Muscle of leg (tissue), 11 donors: ENCODE data around the gene FBXW10. TPM values are rescaled to one million over a fixed set of nuclear protein-coding genes. Genes with fewer than 3 reads are reported as not detected.
"Not testable (repeated sequence)": the region's sequence is repeated elsewhere in the genome, so short reads cannot be mapped to it uniquely, and the experiment has no call there.

ENCODE experiments used
- DNase-seq: peaks from one replicate; pipeline ENCODE4 v3.0.0; 2013
- H3K27ac ChIP-seq: one replicate; pipeline ENCODE4 v1.5.1; 2013; ENCODE audit warnings: mild to moderate bottlenecking, low read length, control low read depth
- H3K27me3 ChIP-seq: one replicate; pipeline ENCODE4 v1.6.1; 2013; ENCODE audit warnings: low read length; ENCODE audit not compliant: control insufficient read depth, insufficient read depth
- H3K36me3 ChIP-seq: one replicate; pipeline ENCODE4 v1.6.1; 2013; ENCODE audit warnings: low read length; ENCODE audit not compliant: control insufficient read depth, insufficient read depth
- H3K4me1 ChIP-seq: one replicate; pipeline ENCODE4 v1.6.1; 2013; ENCODE audit warnings: low read length; ENCODE audit not compliant: control insufficient read depth, insufficient read depth
- H3K4me3 ChIP-seq: one replicate; pipeline ENCODE4 v1.5.1; 2013; ENCODE audit warnings: low read length, control low read depth
- H3K9me3 ChIP-seq: replicated peaks from 2 replicates; pipeline ENCODE4 v1.6.1; 2013; ENCODE audit warnings: low read depth, low read length; ENCODE audit not compliant: control insufficient read depth
- WGBS: methylation state at CpG from one replicate; pipeline ENCODE4 v1.1.5; 2013; ENCODE audit warnings: missing lambda C conversion rate; ENCODE audit not compliant: insufficient coverage; 5-methylcytosine and 5-hydroxymethylcytosine counted together
- polyA plus RNA-seq, 8 donors: library from polyadenylated mRNA; unstranded; fragments of 120-200 nt; gene quantifications; one replicate each; pipeline versions ENCODE4 v1.2.1 to v1.2.3, GENCODE V29; 2013; ENCODE audit warnings: inconsistent platforms in 1 of 8, low replicate concordance in 1 of 8; ENCODE audit not compliant: insufficient read length in 8 of 8, insufficient read depth in 1 of 8
- total RNA-seq: library from RNA; stranded (reverse); fragments of 120-200 nt; gene quantifications from one replicate; pipeline ENCODE4 v1.2.4, GENCODE V29; 2013

FBXW10 gene
- total and polyA plus RNA-seq, 9 donors: 0.09 to 0.44 (median 0.13) TPM; not detected in 2

- not testable (repeated sequence) for H3K27ac ChIP-seq, H3K27me3 ChIP-seq, H3K9me3 ChIP-seq, H3K4me3 ChIP-seq, H3K4me1 ChIP-seq, DNase-seq, H3K36me3 ChIP-seq
- no CpG with 5 or more reads among the region's 12 CpGs for WGBS
Observed at GRCh38 chr17:18721775-18722547, 21.9 kb upstream of the FBXW10 start.

- H3K4me3 ChIP-seq, DNase-seq, H3K36me3 ChIP-seq, H3K27ac ChIP-seq, H3K27me3 ChIP-seq, H3K9me3 ChIP-seq, H3K4me1 ChIP-seq: not testable (repeated sequence)
- WGBS: 89% methylated on average over 2 of the region's 5 CpGs
Observed at GRCh38 chr17:18722612-18723011, 21.2 kb upstream of the FBXW10 start.

GRCh38 chr17:18723509-18723908 is 20.3 kb upstream of the FBXW10 start:
- DNase-seq, H3K9me3 ChIP-seq, H3K4me1 ChIP-seq, H3K27me3 ChIP-seq, H3K4me3 ChIP-seq, H3K27ac ChIP-seq, H3K36me3 ChIP-seq: not testable (repeated sequence)
- no CpG with 5 or more reads among the region's 1 CpG for WGBS

- not testable (repeated sequence) for H3K4me3 ChIP-seq, H3K27ac ChIP-seq, H3K27me3 ChIP-seq, H3K36me3 ChIP-seq, DNase-seq, H3K9me3 ChIP-seq, H3K4me1 ChIP-seq
- WGBS: no CpG with 5 or more reads among the region's 1 CpG
Observed at GRCh38 chr17:18732438-18732837, 11.4 kb upstream of the FBXW10 start.

- H3K27ac ChIP-seq, H3K36me3 ChIP-seq, DNase-seq, H3K27me3 ChIP-seq, H3K4me1 ChIP-seq, H3K9me3 ChIP-seq, H3K4me3 ChIP-seq: not testable (repeated sequence)
- WGBS: 67% methylated on average over 3 of the region's 4 CpGs
Observed at GRCh38 chr17:18733350-18733749, 10.5 kb upstream of the FBXW10 start.

- H3K27me3 ChIP-seq, H3K4me1 ChIP-seq, H3K36me3 ChIP-seq, H3K4me3 ChIP-seq, H3K9me3 ChIP-seq, H3K27ac ChIP-seq: not testable (repeated sequence)
- peak; percentile 22 for DNase-seq
- WGBS: 53% methylated on average over 3 of the region's 7 CpGs
Observed at GRCh38 chr17:18739616-18740391, 4.0 kb upstream of the FBXW10 start.

GRCh38 chr17:18741228-18741627 is 2.6 kb upstream of the FBXW10 start:
- no CpG with 5 or more reads among the region's 6 CpGs for WGBS
- not testable (repeated sequence) for H3K4me3 ChIP-seq, DNase-seq, H3K4me1 ChIP-seq, H3K9me3 ChIP-seq, H3K27ac ChIP-seq, H3K36me3 ChIP-seq, H3K27me3 ChIP-seq

GRCh38 chr17:18744726-18745125 is 872 bp downstream of the FBXW10 start:
- H3K9me3 ChIP-seq, H3K4me1 ChIP-seq, H3K27me3 ChIP-seq, H3K36me3 ChIP-seq, H3K27ac ChIP-seq, H3K4me3 ChIP-seq, DNase-seq: not testable (repeated sequence)
- WGBS: no CpG with 5 or more reads among the region's 4 CpGs

GRCh38 chr17:18746551-18746950 is 2.7 kb downstream of the FBXW10 start:
- peak; percentile 59 for DNase-seq
- H3K4me3 ChIP-seq, H3K27ac ChIP-seq, H3K27me3 ChIP-seq, H3K9me3 ChIP-seq, H3K36me3 ChIP-seq, H3K4me1 ChIP-seq: not testable (repeated sequence)
- no CpG with 5 or more reads among the region's 3 CpGs for WGBS

GRCh38 chr17:18747501-18747900 is 3.6 kb downstream of the FBXW10 start:
- H3K27me3 ChIP-seq, H3K9me3 ChIP-seq, H3K4me3 ChIP-seq, H3K27ac ChIP-seq, H3K36me3 ChIP-seq, H3K4me1 ChIP-seq: not testable (repeated sequence)
- DNase-seq: peak; percentile 25
- no CpG with 5 or more reads among the region's 6 CpGs for WGBS
